IPS-18a (cell line): ENCODE measurements around the gene STAM2.
"Not testable (repeated sequence)": the region's sequence is repeated elsewhere in the genome, so short reads cannot be mapped to it uniquely, and the experiment has no call there.

Source experiments
- H3K27ac ChIP-seq: one replicate; pipeline ENCODE4 v1.5.1; 2013; ENCODE audit warnings: low read length
- H3K27me3 ChIP-seq: one replicate; pipeline ENCODE4 v1.6.1; 2013; ENCODE audit warnings: mild to moderate bottlenecking, low read length; ENCODE audit not compliant: control insufficient read depth, insufficient read depth
- H3K36me3 ChIP-seq: one replicate; pipeline ENCODE4 v1.6.1; 2013; ENCODE audit warnings: low read depth, low read length; ENCODE audit not compliant: control insufficient read depth
- H3K4me1 ChIP-seq: one replicate; pipeline ENCODE4 v1.6.1; 2013; ENCODE audit warnings: low read depth, low read length; ENCODE audit not compliant: control insufficient read depth
- H3K4me3 ChIP-seq: one replicate; pipeline ENCODE4 v1.5.1; 2013; ENCODE audit warnings: low read length
- H3K9ac ChIP-seq: one replicate; pipeline ENCODE4 v1.6.1; 2013; ENCODE audit warnings: mild to moderate bottlenecking, low read length, moderate library complexity
- H3K9me3 ChIP-seq: one replicate; pipeline ENCODE4 v1.6.1; 2013; ENCODE audit warnings: low read depth, low read length; ENCODE audit not compliant: control insufficient read depth

The STAM2 gene

DNA sequence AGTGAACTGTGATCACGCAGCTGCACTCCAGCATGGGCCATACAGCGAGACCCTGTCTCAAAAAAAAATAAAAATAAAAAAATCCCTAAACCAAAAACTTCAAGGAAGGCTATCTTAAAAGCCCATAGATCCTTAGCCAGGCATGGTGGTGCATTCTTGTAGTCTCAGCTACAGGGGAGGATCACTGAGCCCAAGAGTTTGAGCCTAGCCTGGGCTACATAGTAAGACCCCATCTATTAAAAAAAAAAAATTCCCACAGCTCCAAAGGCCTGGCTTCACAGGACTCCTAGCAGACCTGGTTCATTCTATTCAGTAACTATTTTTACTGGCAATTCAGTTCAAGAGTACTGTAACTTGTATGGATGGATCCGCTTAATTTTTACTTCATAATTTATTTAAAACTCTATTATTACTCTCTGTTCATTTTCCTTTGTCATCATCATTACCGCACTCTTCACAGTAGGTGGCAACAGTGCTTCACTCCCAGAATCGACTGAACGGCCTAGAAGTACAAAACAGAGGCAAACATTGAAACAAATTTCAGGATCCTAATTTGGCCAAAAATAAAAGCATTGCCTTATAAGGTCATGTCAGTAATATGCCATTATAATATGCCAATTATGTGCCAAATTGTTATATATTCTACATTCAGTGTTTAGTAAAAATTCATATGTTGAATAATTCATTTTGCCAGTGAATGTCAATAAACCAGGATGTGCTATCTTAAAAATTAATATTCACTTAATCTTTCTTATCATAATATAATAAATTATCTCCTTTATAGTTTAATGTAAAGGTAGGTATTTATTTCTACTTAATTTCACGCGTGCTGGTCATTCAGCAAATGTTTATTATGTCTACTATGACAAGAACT lies 14.3 kb upstream of the STAM2 start:
- no peaks in the 10 kb centered on the region for H3K36me3 ChIP-seq
- H3K4me3 ChIP-seq = no peak overlapping the region
- no peak overlapping the region for H3K9ac ChIP-seq
- no peaks in the 10 kb centered on the region for H3K9me3 ChIP-seq
- peaks cover 10% of the 10 kb centered on the region for H3K27me3 ChIP-seq
- no peaks in the 10 kb centered on the region for H3K4me1 ChIP-seq
- no peak overlapping the region for H3K27ac ChIP-seq

- H3K27me3 ChIP-seq = peaks cover 33% of the 10 kb centered on the region
- not testable (repeated sequence) for H3K27ac ChIP-seq, H3K9me3 ChIP-seq, H3K4me1 ChIP-seq, H3K4me3 ChIP-seq, H3K36me3 ChIP-seq, H3K9ac ChIP-seq
Observed at GRCh38 chr2:152186808-152187207, 11.2 kb upstream of the STAM2 start.

GRCh38 chr2:152186262-152186661 lies 10.7 kb upstream of the STAM2 start:
- peaks cover 35% of the 10 kb centered on the region for H3K27me3 ChIP-seq
- no peaks in the 10 kb centered on the region for H3K9me3 ChIP-seq
- no peak overlapping the region for H3K4me3 ChIP-seq
- no peak overlapping the region for H3K27ac ChIP-seq
- no peaks in the 10 kb centered on the region for H3K36me3 ChIP-seq
- no peak overlapping the region for H3K9ac ChIP-seq
- H3K4me1 ChIP-seq = peaks cover 3% of the 10 kb centered on the region

DNA sequence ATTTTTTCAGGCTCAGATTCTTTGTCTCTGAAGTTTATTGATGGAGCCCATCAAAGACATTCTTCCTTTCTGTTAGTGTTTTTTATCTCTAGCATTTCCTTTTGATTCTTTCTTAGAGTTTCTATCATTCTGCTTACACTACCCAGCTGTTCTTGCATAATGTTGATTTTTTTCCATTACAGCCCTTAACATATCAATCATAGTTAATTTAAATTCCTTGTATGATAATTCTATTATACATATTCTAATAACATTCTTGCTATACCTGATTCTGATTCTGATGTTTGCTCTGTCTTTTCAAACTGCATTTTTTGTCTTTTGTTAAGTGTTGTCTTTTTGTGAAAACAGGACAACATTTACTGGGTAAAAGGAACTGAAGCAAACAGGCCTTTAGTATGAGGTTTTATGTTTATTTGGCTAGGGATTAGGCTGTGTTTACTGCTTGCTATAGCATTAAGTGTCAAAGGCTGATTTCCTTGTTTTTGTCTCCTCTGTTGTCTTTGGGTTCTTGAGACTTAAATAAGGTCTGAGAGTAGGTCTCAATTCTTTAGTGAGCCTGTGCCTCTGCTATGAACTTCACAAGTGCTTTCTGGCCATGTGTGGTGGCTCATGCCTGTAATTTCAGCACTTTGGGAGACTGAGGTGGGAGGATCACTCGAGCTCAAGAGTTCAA lies 8.0 kb upstream of the STAM2 start:
- no peak overlapping the region for H3K4me3 ChIP-seq
- no peak overlapping the region for H3K27ac ChIP-seq
- H3K9me3 ChIP-seq = no peaks in the 10 kb centered on the region
- H3K4me1 ChIP-seq = peaks cover 3% of the 10 kb centered on the region
- H3K36me3 ChIP-seq = no peaks in the 10 kb centered on the region
- peaks cover 35% of the 10 kb centered on the region for H3K27me3 ChIP-seq
- no peak overlapping the region for H3K9ac ChIP-seq

DNA sequence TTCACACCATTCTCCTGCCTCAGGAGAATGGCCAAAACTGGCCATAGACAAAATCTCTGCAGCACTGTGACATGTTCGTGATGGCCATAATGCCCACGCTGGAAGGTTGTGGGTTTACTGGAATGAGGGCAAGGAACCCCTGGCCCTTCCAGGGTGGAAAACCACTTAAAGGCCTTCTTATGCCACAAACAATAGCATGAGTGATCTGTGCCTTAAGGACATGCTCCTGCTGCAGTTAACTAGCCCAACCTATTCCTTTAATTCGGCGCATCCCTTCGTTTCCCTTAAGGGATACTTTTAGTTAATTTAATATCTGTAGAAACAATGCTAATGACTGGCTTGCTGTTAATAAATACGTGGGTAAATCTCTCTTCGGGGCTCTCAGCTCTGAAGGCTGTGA lies 2.1 kb upstream of the STAM2 start:
- not testable (repeated sequence) for H3K4me3 ChIP-seq, H3K9ac ChIP-seq, H3K27ac ChIP-seq, H3K36me3 ChIP-seq, H3K9me3 ChIP-seq, H3K4me1 ChIP-seq
- peaks cover 11% of the 10 kb centered on the region for H3K27me3 ChIP-seq

DNA sequence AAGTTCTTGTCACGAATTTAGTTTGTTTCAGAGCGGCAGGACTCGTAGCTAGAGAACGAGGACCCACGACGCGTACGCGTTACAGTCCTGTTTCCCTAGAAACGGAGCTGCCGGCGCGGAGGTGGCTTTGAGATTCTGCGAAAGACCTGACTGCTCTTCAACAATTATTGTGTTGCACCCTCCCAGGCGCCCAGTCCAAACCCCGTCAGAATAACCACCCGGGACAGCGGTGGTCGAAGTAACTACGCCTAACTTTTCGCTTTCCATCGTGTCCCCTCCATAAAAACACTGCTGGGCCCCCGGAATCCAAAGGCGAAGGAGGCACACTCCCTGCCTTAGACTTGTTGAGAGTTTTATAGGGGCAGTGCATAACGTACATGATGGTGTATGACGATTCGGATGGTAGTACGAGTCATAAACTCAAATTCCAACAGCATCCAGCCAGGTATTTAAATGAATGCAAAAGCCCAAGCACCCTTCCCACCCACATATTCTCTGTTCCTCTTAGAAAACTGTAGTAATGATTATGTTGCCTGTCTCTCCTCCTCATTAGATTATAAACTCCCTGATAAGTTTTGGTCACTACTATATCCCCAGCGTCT lies 651 bp upstream of the STAM2 start:
- H3K4me1 ChIP-seq = peaks cover 5% of the 10 kb centered on the region
- no peaks in the 10 kb centered on the region for H3K36me3 ChIP-seq
- no peaks in the 10 kb centered on the region for H3K27me3 ChIP-seq
- no peak overlapping the region for H3K27ac ChIP-seq
- peak overlapping the region; percentile 99 for H3K4me3 ChIP-seq
- H3K9me3 ChIP-seq = no peaks in the 10 kb centered on the region
- peak overlapping the region; percentile 92 for H3K9ac ChIP-seq

DNA sequence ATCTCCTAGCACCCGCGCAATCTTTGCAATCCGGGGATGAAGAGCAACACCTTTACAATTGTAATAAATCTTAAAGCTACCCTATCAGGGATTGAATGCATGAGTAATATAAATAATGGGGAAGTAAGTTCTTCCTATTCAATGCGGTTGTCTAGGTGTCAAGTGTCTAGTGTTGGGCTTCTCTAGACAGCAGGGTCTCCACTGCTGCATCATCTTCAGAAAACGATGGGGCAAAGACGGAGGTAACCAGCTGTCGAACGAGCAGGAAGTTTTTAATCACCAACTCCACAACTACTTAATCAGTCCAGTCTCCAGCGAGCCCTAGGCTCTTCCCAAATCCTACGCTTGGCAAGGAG lies 573 bp downstream of the STAM2 start:
- no peaks in the 10 kb centered on the region for H3K36me3 ChIP-seq
- H3K4me3 ChIP-seq = peak overlapping the region; percentile 99
- H3K9ac ChIP-seq = peak overlapping the region; percentile 92
- H3K9me3 ChIP-seq = no peaks in the 10 kb centered on the region
- peaks cover 5% of the 10 kb centered on the region for H3K4me1 ChIP-seq
- H3K27me3 ChIP-seq = no peaks in the 10 kb centered on the region
- H3K27ac ChIP-seq = no peak overlapping the region

GRCh38 chr2:152174574-152174973 lies 989 bp downstream of the STAM2 start:
- Histone ChIP-seq H3K36me3 (no peaks in the 10 kb centered on the region), H3K27ac (no peak overlapping the region), H3K9ac (peak overlapping the region; percentile 92), H3K9me3 (no peaks in the 10 kb centered on the region), H3K27me3 (no peaks in the 10 kb centered on the region), H3K4me3 (peak overlapping the region; percentile 99), H3K4me1 (peaks cover 5% of the 10 kb centered on the region)

DNA sequence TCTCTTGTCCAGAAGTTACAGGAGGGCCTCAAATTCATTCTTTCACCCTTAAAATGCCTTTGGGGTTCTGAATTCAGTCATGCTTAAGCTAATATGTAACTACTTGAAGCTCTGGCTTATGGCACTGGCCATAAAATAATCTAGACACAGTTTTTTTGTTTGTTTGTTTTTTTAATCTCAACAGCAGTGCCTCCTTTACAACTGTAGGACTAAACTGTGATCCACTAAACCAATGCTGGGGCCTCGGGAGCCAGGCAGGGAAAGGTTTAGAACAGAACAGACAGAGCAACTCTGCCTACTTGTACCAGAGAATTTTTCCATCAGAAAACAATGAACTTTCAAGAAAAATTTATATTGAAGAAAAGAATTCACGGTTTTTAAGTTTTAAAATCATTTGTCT lies 1.7 kb downstream of the STAM2 start:
- Histone ChIP-seq H3K9ac (no peak overlapping the region), H3K27me3 (no peaks in the 10 kb centered on the region), H3K36me3 (no peaks in the 10 kb centered on the region), H3K4me1 (peaks cover 5% of the 10 kb centered on the region), H3K4me3 (no peak overlapping the region), H3K9me3 (no peaks in the 10 kb centered on the region), H3K27ac (no peak overlapping the region)

DNA sequence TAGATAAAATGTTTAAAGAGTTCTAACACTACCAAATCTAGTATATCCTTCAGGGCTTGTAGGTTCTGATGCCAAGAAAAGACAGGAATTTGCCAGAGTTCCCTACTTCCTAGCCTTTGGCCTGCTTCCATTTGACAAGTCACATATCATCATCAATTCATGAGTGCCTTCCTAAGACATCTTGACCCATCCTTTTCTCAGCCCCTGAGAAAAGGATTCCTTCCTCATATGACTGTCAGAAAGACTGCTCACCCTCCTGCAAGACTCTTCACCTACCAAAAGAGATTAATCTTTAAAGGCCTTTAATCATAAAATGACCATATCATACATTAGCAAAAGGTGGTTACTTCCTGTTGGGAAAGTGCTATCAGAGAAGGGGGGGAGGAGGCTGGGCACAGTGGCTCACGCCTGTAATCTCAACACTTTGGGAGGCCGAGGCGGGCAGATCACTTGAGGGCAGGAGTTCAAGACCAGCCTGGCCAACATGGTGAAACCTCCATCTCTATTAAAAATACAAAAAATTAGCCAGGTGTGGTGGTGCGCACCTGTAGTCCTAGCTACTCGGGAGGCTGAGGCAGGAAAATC lies 3.3 kb downstream of the STAM2 start:
- not testable (repeated sequence) for H3K9me3 ChIP-seq, H3K9ac ChIP-seq, H3K36me3 ChIP-seq, H3K27ac ChIP-seq, H3K4me3 ChIP-seq, H3K4me1 ChIP-seq, H3K27me3 ChIP-seq

- Histone ChIP-seq H3K4me3 (no peak overlapping the region), H3K27ac (no peak overlapping the region), H3K9ac (no peak overlapping the region), H3K36me3 (no peaks in the 10 kb centered on the region), H3K4me1 (peaks cover 5% of the 10 kb centered on the region), H3K27me3 (no peaks in the 10 kb centered on the region), H3K9me3 (no peaks in the 10 kb centered on the region)
Observed at GRCh38 chr2:152171718-152172117, 3.8 kb downstream of the STAM2 start.
